Embryonic facial prominence (tissue), 1 donor: ENCODE measurements around the gene ZFAND6.

Experiments
- DNase-seq: peaks from one replicate; pipeline ENCODE4 v3.0.0-alpha.2; 2016; ENCODE audit errors: extremely low spot score

ZFAND6 gene

DNA sequence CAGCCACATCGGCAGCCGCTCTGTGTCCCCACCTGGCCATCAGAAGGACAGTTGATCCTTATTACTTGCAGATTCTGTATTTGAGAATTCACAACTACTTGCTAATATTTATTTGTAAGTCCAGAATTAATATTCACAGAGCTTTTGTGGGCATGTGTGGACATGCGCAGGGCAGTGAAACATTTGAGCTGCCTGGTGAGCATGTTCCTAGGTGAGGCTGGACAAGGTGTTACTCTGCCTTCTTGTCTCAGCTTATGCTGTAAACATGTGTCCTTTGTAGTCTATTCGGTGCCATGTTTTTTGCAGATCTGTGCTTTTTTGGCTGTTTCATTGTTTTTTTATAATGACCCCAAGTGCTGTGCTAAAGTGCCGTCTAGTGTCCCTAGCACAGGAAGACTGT is 108.9 kb downstream of the ZFAND6 start:
- no peak for DNase-seq

DNA sequence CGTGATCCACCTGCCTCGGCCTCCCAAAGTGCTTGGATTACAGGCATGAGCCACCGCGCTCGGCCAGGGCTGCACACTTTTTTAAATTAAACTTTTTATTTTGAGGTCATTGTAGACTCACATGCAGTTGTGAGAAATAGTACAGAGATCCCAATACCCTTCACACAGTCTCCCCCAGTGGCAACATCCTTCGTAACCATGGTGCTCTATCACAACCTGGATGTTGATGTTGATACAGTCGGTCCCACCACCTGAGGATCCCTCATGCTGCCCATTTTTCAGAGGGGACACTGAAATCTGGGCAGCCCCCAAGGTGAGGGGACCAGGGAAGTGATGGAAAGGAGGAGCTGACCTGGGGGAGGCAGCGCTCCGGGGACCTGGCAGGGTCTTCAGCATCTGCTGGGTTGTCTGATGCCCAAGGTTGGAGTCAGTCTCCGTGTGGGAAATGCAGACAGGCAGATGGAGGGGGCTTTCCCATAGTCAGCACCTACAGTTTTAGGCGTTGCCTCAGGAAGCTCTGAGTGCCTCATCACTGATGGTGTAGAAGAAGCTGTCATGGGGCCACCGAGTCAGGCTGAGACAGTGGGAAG is 110.4 kb downstream of the ZFAND6 start:
- DNase-seq, result no peak

GRCh38 chr15:80170596-80170995 is 111.1 kb downstream of the ZFAND6 start:
- no peak for DNase-seq

GRCh38 chr15:80171787-80172186 is 112.3 kb downstream of the ZFAND6 start:
- DNase-seq, result no peak

GRCh38 chr15:80172401-80172800 is 112.9 kb downstream of the ZFAND6 start:
- DNase-seq, result no peak

DNA sequence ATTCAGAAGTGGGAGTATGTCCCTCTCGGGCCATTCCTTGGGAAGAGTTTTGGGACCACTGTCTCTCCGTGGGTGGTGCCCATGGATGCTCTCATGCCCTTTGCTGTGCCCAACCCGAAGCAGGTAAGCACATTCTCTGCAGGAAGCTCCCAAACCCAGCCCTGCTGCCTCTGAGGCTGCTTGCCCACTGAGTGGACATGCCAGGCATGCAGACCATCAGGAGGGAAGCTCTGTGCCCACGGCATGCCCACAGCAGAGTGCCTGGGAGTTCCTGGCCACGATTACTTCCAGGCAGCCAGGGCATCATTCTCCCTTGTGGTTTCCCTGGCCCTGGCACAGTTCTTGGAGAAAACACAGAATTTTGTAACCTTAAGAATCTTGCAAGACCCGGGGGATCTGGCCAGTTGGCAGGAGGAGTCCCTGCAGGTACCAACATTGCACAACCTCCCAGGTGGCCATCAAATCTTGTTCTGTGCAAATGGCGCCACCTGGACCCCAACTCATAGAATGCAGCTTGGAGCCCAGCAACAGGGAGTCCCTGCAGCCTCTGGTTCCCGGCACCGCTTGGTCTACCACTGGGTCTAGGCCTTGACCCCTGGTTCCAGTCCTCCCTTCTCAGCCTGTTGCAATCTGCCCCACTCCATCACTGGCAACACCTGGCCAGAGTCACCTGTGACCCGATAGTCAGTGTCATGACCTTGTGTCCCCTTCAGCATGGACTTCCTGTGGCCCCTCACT is 113.7 kb downstream of the ZFAND6 start:
- no peak for DNase-seq

GRCh38 chr15:80174017-80174746 is 114.7 kb downstream of the ZFAND6 start:
- DNase-seq, result no peak

DNA sequence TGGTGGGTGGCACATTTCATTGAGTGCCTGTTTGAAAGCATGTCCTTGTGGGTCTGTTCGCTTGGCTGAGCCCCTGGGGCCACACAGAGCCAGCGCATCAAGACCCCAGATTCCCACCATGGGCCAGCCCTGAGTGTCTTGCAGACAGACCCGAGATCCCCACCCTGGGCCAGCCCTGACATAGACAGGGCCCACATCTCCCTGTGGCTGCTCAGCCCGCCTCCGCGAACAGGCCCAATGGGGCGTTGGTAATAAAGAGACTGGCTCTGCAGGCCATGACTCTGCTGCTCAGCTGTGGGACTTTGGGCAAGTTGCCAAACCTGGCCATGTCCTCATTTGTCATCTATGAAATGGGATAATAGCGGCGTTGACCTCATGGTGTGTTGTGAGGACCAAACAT is 116.0 kb downstream of the ZFAND6 start:
- DNase-seq, result no peak

GRCh38 chr15:80176443-80176842 is 117.0 kb downstream of the ZFAND6 start:
- no peak for DNase-seq

- DNase-seq, result no peak
Observed at GRCh38 chr15:80177156-80177555, 117.7 kb downstream of the ZFAND6 start.

DNA sequence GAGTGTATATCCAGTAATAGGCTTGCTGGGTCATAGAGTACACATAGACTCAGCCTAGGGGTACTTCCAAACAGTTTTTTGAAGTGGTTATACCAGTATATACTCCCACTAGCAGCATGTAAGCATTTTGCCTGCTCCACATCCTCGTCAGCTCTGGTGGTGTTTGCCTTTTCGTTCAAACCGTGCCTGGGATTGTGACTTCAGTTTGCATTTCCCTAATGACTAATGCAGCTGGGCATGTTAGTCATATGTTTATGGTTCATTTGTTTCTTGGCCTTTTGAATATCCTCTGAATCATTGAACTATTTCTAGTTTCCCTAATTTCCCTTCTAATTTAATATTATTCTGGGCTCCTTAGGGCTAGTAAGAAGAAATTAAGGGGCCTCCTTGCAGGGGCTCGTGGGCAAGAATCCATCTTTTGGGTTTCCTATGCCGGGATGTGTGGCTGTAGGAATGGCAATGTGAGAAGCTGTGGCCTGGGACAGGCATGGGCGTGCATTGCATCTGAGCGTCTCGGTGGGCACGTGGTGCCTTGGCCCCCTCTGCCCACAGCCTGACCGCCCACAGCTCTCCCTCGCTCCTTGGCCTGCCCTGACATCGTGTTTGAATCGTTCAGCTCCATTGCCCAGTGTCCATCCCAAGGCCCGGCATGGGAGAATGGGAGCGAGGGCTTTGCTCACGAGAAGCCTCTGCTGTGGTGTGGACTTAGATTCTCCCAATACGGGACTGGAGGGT is 119.7 kb downstream of the ZFAND6 start:
- no peak for DNase-seq

GRCh38 chr15:80179935-80180334 is 120.5 kb downstream of the ZFAND6 start:
- DNase-seq, result no peak

- no peak for DNase-seq
Observed at GRCh38 chr15:80180468-80180867, 121.0 kb downstream of the ZFAND6 start.

- DNase-seq, result no peak
Observed at GRCh38 chr15:80180986-80181385, 121.5 kb downstream of the ZFAND6 start.

DNA sequence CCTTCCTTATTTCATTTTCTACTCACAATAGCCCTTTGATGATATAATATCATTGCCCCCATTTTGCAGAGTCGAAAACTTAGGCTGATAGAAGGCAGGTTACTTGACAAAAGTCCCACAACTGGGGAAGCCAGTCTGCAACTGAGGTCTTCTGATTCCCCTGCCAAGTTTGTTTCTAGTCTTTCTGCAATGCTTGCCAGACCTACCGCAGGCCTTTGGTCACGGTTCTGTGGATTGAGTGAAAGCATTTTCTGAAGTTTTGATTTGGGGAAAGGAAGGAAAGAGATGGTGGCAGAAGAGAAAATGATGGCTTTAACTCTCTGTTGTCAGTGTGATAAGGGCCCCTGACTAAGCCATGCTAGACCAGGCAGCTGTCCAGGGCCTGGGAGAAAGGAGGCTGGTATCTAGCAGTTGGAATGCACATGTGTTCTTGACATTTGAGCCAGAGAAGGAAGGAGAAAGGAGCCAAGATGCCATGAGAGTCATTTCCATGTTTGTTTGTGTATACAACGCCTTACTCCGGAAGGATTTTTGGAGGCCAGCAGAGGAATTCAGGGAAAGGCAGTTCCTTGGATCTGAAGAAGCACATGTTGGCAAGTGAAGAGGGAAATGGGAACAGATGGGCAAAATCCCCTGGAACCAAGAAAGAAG is 123.3 kb downstream of the ZFAND6 start:
- DNase-seq, result peak; percentile 7

- no peak for DNase-seq
Observed at GRCh38 chr15:80183306-80183705, 123.8 kb downstream of the ZFAND6 start.

DNA sequence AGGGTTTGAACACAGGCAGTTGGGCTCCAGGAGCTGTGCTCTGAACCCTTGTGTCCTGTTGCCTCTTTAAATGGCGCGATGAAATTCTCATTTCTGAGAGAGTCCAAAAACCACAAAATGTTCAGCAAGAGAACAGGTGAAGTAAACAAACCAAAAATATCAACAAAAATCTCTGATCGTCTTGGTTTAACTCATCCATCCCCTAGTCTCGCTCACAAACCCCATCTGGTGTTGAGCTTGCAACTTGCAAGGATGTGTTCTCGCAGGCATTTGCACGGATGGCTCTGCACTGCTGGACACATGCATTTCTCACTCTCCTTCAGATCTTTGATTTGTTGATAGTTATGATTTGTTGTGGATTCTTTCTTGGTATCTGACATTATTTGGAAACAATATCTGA is 124.4 kb downstream of the ZFAND6 start:
- DNase-seq, result no peak

DNA sequence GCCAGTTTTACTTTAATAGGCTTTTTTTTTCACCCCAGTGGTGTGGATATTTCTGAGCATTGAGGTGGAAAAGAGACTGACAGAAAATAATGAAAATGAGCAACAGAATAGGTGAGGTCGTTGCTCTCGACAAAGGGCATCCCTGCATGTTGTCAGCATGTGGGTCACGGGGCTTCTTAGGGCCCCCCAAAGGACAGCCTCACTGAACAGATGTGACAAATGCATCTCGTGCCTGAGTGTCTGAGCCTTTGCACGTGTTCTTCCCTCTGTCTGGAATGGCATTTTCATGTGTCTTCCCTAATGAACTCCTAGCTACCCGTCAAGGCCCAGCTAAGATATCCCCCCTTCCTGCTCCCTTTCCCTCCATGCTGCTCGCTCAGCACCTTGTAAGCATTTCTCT is 125.1 kb downstream of the ZFAND6 start:
- no peak for DNase-seq

DNA sequence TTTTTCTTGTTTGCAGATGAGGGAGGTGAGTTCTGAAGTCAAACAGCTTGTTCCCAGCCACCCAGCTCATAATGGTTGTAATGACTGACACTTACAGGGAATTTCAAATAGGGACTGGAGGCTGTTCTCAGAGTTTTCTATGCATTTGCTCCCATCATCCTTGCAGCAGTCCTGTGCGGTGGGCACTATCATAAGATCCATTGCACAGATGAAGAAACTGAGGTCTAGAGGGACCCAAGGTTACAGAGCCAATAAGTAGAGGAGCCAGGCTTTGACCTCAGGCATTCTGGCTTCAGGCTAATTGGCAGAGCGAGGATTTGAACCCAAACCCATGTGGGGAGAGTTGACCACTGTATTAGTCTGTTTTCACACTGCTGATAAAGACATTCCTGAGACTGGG is 125.7 kb downstream of the ZFAND6 start:
- DNase-seq, result no peak

DNA sequence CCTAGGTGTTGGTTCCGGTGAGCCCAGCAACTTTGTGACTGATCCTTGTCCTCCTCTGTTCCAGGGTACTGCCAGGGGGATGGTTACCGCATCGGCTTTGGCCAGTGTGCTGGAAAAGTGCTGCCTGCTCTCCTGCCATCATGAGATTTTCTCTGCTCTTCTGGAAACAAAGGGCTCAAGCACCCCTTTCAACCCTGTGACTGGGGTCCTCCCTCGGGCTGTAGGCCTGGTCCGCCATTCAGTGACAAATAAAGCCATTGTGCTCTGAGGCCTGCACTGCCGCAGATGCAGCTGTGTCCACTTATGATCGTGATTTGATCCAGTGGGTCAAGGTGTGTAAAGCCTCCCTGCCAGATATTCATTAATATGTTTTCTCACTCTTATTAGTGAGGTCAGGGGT is 126.6 kb downstream of the ZFAND6 start:
- DNase-seq, result no peak

DNA sequence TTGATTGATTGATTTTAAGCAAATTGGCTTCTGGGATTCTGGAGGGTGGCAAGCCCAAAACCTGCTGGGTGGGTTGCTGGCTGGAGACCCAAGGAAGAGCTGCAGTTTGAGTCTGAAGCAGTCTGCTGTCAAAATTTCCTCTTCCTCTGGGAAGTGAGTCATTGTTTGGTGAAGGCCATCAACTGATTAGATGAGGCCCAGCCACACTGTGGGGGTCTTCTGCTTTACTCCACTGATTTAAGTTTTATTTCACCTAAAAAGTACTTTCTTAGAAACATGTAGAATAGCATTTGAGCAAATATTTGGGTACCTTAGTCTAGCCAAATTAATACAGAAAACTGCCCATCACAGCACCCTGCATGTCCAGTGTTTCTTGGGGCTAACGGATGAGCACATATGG is 127.1 kb downstream of the ZFAND6 start:
- DNase-seq, result no peak
